GM23338 (cell line): ENCODE measurements around the gene SLC44A1.

ENCODE experiments used
- EZH2 ChIP-seq: fragments of 200-600 bp; sonication (generic); IDR thresholded peaks from one replicate; pipeline ENCODE4 v1.8.0; 2017; ENCODE audit warnings: antibody characterized with exemption, mild to moderate bottlenecking, low read depth; ENCODE audit not compliant: unreplicated experiment
- EZH2phosphoT487 ChIP-seq: fragments of 200-600 bp; sonication (generic); IDR thresholded peaks from one replicate; pipeline ENCODE4 v1.8.1; 2018; ENCODE audit warnings: antibody characterized with exemption; ENCODE audit not compliant: unreplicated experiment
- JUNB ChIP-seq: IDR thresholded peaks from one replicate; pipeline ENCODE4 v1.6.1; 2016; ENCODE audit warnings: antibody characterized with exemption; ENCODE audit not compliant: unreplicated experiment
- NANOG ChIP-seq: IDR thresholded peaks from 2 replicates; pipeline ENCODE4 v1.6.1; 2016; ENCODE audit warnings: antibody characterized with exemption, borderline replicate concordance
- POLR2AphosphoS5 ChIP-seq: IDR thresholded peaks from 2 replicates; pipeline ENCODE4 v1.6.1; 2016; ENCODE audit warnings: antibody characterized with exemption, low read depth
- REST ChIP-seq: IDR thresholded peaks from one replicate; pipeline ENCODE4 v1.6.1; 2018; ENCODE audit warnings: antibody characterized with exemption; ENCODE audit not compliant: unreplicated experiment
- ZNF114 ChIP-seq: fragments of 250-450 bp; sonication (Bioruptor Pico); IDR thresholded peaks from 2 replicates; pipeline ENCODE4 v1.5.0; 2020; ENCODE audit warnings: mild to moderate bottlenecking, moderate library complexity
- ZNF331 ChIP-seq: fragments of 250-450 bp; sonication (Bioruptor Pico); IDR thresholded peaks from 2 replicates; pipeline ENCODE4 v1.5.0; 2020; ENCODE audit warnings: low read depth, mild to moderate bottlenecking, moderate library complexity
- TF ChIP-seq, protein P1 (sequence below), 2 experiments: fragments of 200-600 bp in 1 of 2; sonication (generic) in 1 of 2; conservative IDR thresholded peaks; 2 replicates each; pipeline versions ENCODE4 v1.5.1 to v1.6.1; 2016 to 2017; ENCODE audit warnings: antibody characterized with exemption in 2 of 2, low read depth in 2 of 2, mild to moderate bottlenecking in 2 of 2, moderate library complexity in 1 of 2

DNA sequence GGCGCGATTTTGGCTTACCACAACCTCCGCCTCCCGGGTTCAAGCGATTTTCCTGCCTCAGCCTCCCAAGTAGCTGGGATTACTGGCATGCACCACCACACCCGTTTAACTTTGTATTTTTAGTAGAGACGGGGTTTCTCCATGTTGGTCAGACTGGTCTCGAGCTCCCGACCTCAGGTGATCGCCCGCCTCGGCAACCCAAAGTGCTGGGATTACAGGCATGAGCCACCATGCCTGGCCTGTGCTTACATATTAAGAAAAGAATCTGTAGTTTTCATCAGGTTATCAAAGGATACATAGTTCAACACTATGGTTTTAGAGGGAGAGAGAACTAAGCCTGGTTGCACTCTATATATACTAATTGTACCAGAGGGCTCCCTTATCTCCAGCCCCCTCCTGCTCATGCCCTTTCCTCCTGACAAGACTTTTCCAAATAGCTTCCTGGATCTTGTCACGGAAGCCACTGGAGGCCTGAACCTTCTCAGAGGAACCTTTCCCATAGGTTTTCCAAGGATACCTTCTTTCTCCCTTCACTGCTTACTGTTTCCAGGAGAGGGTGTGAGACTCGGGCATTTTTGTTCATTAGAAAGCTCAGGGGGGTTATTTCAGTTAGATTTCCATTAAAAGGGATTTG is 53.1 kb downstream of the SLC44A1 start:
- no peak for TF ChIP-seq NANOG
- no peak for TF ChIP-seq EZH2
- TF ChIP-seq, protein P1, sequence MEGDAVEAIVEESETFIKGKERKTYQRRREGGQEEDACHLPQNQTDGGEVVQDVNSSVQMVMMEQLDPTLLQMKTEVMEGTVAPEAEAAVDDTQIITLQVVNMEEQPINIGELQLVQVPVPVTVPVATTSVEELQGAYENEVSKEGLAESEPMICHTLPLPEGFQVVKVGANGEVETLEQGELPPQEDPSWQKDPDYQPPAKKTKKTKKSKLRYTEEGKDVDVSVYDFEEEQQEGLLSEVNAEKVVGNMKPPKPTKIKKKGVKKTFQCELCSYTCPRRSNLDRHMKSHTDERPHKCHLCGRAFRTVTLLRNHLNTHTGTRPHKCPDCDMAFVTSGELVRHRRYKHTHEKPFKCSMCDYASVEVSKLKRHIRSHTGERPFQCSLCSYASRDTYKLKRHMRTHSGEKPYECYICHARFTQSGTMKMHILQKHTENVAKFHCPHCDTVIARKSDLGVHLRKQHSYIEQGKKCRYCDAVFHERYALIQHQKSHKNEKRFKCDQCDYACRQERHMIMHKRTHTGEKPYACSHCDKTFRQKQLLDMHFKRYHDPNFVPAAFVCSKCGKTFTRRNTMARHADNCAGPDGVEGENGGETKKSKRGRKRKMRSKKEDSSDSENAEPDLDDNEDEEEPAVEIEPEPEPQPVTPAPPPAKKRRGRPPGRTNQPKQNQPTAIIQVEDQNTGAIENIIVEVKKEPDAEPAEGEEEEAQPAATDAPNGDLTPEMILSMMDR (conservative IDR thresholded peaks at IDR 0.05; ENCODE audit: low read depth in 2 of 2) = no peak
- TF ChIP-seq POLR2AphosphoS5 = no peak
- no peak for TF ChIP-seq EZH2phosphoT487
- TF ChIP-seq JUNB = no peak
- TF ChIP-seq ZNF114 (CRISPR knock-in tag) = no peak
- TF ChIP-seq REST = no peak
- no peak for TF ChIP-seq ZNF331 (CRISPR knock-in tag)
